HG02763 (cell line): ENCODE results near the gene KLF7.

Experiments
- ATAC-seq: cut with Tn5 transposase; IDR thresholded peaks from one replicate; pipeline ENCODE4 v1.9.1; 2021; ENCODE audit warnings: mild to moderate bottlenecking, moderate library complexity; ENCODE audit not compliant: unreplicated experiment

Gene KLF7

GRCh38 chr2:207150284-207150683 is 15.5 kb downstream of the KLF7 start:
- ATAC-seq, result no peak

- ATAC-seq, result peak; percentile 90
These were observed 16.2 kb downstream of the KLF7 start for GRCh38 chr2:207149249-207150213.

GRCh38 chr2:207148020-207148419 is 17.7 kb downstream of the KLF7 start:
- no peak for ATAC-seq

- no peak for ATAC-seq
These were observed 21.5 kb downstream of the KLF7 start for GRCh38 chr2:207144173-207144785.

- ATAC-seq, result peak; percentile 50
These were observed 22.3 kb downstream of the KLF7 start for GRCh38 chr2:207143215-207144172.

GRCh38 chr2:207142461-207142860 is 23.3 kb downstream of the KLF7 start:
- ATAC-seq, result no peak

- no peak for ATAC-seq
These were observed 24.4 kb downstream of the KLF7 start for GRCh38 chr2:207141386-207141785.

GRCh38 chr2:207140265-207140664 is 25.5 kb downstream of the KLF7 start:
- no peak for ATAC-seq

- ATAC-seq, result no peak
These were observed 26.2 kb downstream of the KLF7 start for GRCh38 chr2:207139552-207139951.

GRCh38 chr2:207138627-207139297 is 27.0 kb downstream of the KLF7 start:
- no peak for ATAC-seq

- no peak for ATAC-seq
These were observed 28.0 kb downstream of the KLF7 start for GRCh38 chr2:207137596-207138337.

- no peak for ATAC-seq
These were observed 28.9 kb downstream of the KLF7 start for GRCh38 chr2:207136874-207137273.

- no peak for ATAC-seq
These were observed 29.8 kb downstream of the KLF7 start for GRCh38 chr2:207135801-207136457.

GRCh38 chr2:207135340-207135739 is 30.4 kb downstream of the KLF7 start:
- ATAC-seq, result no peak

- ATAC-seq, result no peak
These were observed 31.8 kb downstream of the KLF7 start for GRCh38 chr2:207133820-207134519.

GRCh38 chr2:207133458-207133819 is 32.3 kb downstream of the KLF7 start:
- no peak for ATAC-seq

GRCh38 chr2:207132019-207132418 is 33.7 kb downstream of the KLF7 start:
- no peak for ATAC-seq

- ATAC-seq, result no peak
These were observed 34.2 kb downstream of the KLF7 start for GRCh38 chr2:207131594-207131993.
